D721Med (cell line): ENCODE measurements around the gene REPS2.

ENCODE experiments used
- DNase-seq: peaks from one replicate; pipeline ENCODE4 v3.0.0; 2011; ENCODE audit warnings: low spot score; ENCODE audit not compliant: insufficient read length
- FAIRE-seq: peaks from 2 replicates; lab custom pipeline; 2011; peaks lifted over from hg19 to GRCh38; lab: Jason Lieb, UNC
- TF ChIP-seq, protein P1 (sequence below): IDR thresholded peaks from 2 replicates; pipeline ENCODE4 v1.5.1; 2012; ENCODE audit warnings: mild to moderate bottlenecking, control low read depth; ENCODE audit not compliant: insufficient read depth; ENCODE audit errors: missing control alignments

REPS2 gene

DNA sequence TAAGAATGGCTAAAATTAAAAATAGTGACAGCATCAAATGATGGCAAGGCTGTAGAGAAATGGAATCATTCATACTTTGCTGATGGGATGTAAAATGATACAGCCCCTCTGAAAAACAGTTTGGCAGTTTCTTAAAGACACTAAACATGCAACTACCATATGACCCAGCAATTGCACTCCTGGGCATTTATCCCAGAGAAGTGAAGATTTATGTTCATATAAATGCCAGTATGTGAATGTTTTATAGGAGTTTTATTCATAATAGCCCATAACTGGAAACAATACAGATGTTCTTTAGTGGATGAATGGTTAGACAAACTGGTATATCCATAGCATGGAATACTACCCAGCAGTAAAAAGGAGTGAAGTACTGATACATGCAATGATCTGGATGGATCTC, 43.3 kb downstream of the REPS2 start:
- no peak for FAIRE-seq
- TF ChIP-seq, protein P1, sequence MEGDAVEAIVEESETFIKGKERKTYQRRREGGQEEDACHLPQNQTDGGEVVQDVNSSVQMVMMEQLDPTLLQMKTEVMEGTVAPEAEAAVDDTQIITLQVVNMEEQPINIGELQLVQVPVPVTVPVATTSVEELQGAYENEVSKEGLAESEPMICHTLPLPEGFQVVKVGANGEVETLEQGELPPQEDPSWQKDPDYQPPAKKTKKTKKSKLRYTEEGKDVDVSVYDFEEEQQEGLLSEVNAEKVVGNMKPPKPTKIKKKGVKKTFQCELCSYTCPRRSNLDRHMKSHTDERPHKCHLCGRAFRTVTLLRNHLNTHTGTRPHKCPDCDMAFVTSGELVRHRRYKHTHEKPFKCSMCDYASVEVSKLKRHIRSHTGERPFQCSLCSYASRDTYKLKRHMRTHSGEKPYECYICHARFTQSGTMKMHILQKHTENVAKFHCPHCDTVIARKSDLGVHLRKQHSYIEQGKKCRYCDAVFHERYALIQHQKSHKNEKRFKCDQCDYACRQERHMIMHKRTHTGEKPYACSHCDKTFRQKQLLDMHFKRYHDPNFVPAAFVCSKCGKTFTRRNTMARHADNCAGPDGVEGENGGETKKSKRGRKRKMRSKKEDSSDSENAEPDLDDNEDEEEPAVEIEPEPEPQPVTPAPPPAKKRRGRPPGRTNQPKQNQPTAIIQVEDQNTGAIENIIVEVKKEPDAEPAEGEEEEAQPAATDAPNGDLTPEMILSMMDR: no peak
- no peak for DNase-seq

DNA sequence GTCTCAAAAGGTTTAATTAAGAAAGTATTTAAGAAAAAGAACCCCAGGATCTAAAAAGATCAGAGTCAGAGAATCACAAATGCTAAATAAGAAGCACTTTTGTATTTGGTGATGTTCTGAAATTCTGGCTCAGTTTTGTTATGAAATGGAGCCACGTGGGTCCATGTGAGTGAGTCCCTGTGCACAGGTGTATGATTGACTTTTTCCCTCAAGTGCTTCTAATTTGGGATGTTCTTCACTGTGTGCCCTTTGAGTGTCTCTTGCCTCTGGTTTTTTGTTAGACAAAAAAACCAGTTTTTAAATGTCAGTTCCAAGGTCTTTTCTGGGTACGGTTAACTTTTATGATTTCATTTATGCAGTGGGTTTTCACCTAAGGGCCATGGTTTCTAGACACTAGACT, 44.4 kb downstream of the REPS2 start:
- FAIRE-seq (no peak), DNase-seq (no peak)
- TF ChIP-seq, protein P1: no peak

DNA sequence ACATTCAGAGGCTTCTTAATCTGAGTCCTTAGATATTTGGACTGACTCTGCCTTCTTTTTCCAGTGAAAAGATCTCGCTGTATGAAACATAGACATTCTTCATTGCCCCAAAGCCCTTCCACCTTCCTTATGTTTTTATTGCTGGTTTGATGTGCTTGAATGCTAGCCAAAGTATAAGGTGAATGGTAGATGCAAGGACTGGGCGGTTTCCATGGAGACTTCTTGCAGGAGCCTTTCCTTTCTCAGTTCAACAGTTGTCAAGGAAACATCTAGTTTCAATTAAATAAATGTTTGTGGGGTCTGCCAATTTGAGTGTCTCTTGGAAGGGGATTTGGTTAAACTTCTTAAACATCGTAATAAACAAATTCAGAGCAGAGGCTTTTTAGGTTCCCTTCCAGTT, 46.0 kb downstream of the REPS2 start:
- TF ChIP-seq, protein P1: no peak
- no peak for FAIRE-seq
- DNase-seq: no peak

DNA sequence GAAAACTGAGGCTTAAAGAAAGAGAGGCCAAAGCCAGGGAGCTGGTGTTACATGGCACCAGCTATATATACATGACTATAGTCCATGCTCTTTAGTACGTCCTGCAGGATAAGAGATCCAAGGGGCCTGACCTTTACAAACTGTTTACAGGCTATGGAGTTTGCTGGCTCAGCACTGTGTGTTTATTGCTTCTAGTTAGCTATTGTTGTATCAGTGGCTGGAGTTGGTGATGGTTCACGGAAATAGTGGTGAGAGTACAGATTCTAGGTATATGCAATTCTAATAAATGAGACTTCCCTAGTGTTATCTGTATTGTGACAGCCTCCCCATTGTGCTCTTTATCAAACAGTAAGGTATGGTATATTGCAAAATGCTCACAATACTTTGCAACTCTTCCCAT, 46.5 kb downstream of the REPS2 start:
- TF ChIP-seq, protein P1: no peak
- no peak for DNase-seq
- no peak for FAIRE-seq

DNA sequence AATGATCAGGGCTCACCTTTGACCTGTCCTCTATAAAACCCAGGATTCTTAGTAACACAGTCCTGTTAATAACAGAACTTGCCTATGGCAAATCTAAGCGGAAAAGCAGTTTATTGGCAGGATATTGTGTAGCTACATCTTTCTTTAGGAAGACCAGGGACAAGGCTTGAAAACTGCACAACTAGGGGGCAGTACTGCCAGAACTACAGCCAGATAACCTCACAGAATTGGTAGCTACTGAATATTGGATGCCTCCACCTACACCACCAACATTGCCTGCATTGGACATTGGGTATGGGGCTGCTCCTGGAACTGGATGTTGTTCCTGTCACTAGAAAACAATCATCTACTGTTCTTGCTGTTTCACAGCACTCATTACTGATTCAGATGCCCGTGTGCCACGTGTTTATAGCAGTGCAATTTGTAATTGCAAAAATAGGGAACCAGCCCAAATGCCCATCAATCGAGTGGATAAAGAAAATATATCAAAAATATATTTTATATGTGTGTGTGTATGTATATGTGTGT, 47.4 kb downstream of the REPS2 start:
- DNase-seq: no peak
- TF ChIP-seq, protein P1: peak; percentile 10
- FAIRE-seq: no peak

DNA sequence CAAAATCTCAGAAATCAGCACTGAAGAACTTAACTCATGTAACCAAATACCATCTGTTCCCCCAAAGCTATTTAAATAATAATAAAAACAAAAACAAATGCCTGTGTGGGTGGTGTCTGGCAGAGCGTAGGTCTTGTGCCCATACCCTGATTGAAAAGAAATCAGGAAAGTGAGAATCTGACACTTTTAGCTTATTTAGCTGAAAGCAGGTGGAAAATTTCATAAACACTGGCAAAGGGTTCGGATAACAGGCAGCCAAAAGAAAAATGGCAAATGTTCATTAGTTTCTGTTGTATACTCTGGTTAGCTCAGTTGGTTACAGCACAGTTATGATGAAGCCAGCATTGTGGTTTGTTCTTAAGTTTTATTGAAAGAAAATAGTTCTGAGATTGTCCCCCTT, 48.3 kb downstream of the REPS2 start:
- TF ChIP-seq, protein P1: no peak
- FAIRE-seq (no peak), DNase-seq (no peak)

DNA sequence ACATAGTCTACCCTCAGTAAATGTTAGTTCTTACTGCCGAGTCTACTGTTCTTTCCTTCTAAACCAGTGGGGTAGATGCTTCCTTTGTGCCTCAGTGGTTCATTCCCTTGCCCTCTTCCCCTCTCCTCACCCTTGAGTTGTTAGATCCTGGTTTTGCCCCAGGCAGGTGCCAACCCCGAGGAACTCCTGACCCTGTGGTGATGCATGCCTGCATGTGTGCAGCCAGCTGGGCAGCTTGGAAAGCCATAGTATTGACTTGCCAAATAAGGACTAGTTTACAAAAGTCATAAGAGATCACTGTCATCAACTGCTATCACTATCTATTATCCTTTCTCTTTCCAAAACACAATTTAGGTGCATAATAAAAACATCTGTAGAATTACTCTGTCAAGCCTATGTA, 50.9 kb downstream of the REPS2 start:
- no peak for FAIRE-seq
- DNase-seq: no peak
- TF ChIP-seq, protein P1: no peak
